NCI-H82 treated with DMSO at 0.1 percent for 48 hours (cell line): ENCODE data around the gene NRXN3.

Experiments
- DNase-seq: peaks from one replicate; lab custom pipeline; 2025; ENCODE audit not compliant: unreplicated experiment; lab: John Stamatoyannopoulos, UW

The NRXN3 gene

DNA sequence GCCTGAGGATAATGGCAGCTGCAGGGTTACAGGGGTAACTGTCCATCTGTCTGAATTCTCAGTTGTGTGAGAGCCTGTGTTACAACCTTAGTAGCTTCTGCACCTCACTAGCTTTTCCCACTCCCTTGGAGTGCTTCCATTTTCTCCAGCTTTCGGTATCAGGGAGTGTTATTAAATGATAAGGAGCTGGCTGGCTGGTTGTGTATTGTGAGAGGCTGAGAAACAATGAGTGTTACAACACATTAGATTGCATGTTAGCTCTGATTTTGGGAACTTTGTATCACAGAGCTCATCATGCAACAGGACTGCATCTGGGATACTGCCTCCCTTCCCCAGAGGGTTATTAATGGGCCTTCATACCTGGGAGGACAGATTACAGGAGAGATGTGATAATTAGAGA is 1317.5 kb downstream of the NRXN3 start:
- no peak for DNase-seq

DNA sequence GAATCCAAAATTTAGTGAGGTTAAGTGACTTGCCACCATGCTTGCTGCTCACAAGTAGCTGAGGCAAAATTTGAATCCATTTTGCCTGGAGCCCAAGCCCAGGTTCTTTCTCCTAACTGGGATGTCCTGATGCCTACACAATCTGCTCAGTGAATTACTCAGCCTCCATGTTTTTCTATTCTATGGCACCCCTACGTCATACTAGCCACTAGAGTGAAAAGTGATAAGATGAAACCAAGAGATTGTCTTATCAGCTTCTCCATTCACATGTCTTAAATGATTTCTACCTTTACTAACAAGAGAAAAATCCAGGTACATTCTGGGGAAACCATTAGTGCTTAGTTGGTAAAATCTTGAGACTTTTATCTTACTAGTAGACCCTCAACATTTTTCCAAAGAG is 1321.0 kb downstream of the NRXN3 start:
- no peak for DNase-seq

DNA sequence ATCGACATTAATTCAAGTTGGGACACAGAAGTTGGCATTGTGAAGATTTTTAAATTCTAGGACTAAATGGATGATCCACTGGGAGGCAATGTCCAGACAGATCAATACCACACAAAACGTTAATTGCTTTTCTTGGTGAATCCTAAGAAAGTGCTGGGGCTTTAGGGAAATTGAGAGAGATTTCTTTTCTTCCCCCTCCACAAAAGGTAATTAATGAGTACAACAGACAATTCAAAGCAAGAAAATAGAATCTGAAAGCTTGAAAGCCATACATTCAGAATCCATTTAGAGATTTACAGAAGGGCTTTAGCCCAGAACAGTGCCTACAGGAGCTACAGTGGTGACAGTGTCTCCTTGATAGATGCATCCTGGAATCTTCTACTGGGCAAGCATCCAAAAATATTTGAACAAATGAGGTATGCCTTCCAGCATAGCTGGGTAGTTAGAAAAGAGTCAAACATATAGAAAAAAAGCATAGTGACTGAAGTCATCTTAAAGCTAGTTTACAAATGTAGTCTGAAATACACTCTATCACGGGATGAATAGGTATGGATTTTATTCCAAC is 1323.0 kb downstream of the NRXN3 start:
- no peak for DNase-seq

DNA sequence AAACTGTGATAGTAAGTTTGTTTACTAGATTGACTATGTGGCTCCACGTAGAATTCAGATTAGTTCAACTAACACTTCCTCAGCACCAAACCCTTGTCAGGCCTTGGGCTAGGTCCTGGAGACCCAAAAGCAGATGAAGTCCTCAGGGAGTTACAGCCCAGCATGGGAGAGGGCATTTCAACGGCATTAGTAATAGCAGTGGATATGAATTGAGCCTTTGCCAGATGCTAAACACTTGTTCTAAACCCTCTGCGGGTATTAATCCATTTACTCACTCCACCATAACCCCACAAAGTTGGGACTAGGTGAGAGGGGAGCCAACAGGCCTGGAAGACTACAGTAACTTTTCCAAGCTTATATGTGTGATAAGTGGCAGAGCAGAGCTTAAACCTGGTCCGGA is 1326.5 kb downstream of the NRXN3 start:
- DNase-seq, result no peak

DNA sequence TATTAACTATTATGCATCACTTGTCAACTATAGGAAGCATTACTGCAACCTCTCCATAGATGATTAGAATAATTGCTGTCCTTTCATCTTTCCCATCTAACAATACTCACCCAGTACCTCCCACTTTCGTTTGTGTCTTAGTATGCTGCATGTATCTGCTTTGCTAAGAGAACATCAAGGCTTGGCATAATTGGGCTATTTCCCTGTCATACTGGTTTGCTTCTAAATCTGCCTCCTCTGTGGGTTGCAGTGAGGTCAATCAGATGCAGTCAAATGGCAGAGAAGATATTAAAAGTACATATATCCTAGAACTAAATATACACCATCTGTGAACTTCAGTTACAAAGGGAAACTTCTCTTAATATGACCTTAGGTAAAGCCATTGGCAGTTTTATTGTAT is 1330.3 kb downstream of the NRXN3 start:
- DNase-seq, result no peak

DNA sequence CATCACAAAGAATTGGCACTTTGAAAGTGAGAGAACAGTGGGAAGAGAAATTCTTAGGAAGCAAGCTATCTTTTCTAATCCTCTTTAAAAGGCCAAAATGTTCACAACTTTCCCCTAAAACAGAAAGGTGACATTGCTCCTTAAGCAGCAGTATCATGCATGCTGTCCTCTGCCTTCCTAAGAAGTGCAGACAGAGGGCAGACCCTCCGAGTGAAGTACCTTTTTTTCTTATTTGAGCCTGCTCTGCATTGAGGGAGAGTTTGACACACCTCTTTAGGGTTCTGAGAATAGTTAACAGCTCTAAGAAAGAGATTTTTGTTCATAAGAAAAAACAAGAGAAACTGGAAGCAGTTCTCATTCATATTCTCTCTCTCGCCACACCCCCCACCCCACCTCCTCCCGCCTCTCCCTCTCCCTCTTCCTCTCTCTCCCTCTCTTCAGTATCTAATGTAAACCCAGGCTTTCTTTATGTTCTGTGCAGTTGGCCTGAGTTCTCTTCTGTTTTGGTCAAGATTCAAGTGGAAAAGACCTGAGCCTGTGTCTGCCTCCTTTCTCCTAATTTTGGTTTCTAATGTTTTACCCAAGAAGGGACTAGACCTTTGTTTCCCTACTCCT is 1332.1 kb downstream of the NRXN3 start:
- DNase-seq, result no peak

DNA sequence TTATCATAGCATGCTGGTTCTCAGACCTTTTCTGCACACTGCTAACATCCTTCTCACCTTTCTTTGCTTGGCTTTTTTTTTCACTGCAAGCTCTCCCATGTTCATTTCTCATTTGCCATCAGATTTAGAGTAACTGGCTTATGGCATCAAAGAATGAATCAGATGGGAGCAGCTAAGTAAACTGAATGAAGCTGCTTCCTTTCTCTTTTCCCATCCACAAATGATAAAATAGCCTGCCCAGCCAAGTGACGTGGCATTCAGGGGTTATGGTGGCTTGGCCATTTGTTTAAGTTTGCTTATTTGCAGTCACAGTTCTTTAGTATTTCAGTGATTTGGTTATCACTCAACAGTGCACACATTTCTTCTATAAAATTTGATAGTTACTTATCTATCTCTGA is 1332.6 kb downstream of the NRXN3 start:
- no peak for DNase-seq

DNA sequence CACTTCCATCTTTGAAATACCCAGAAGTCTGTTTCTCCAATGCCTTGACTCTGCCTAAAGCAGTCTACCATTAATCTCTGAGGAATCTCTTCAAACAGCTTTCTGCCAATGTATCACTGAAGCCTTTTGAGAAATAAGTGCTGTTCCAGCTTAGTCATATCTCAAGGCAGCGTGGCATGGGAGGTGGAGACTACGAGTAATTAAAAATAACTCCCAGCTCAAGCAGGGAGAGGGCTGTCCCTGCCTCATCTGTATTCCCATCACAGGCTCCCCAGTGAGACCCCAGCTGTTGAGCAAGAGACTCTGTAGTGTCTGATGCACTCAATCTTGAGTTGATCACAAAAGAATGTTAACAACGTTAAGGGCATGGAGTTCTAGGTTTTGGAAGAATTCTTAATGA is 1340.5 kb downstream of the NRXN3 start:
- DNase-seq, result no peak

DNA sequence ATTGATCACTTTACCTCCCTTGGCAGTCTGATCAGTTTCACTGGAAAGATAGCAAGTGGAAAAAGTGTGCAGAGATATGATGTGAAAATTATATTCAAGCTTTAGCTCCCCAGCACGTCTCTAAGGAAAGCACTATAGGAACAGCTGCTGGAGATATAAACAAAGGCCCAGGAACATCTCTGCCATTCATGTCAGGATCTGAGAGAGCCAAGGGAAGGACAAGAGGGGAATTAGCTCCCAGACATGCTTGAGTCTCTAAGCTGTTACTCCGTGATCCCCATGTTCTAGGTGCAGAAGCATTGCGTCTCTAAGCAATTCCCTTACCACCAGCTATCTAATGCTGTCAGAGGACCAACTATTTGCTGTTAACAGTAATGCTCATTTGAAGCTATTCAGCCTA is 1341.0 kb downstream of the NRXN3 start:
- no peak for DNase-seq

DNA sequence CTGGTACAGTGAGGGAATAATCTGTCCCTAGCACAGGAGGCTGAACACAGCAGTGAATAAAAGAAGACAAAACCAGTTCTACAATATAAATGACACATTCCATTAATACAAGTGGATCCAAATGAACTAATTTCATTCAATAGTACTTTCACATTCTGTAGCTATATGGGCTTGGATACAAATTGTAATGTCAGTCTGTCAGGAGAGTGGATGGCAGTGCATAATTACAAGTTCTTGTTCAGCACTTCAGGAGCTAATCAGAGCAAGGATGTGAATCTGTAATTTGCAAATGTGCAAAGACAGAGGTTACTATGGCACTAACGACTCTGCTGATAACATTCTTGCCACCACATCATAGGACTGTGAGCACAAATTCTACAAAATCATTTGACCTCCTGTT is 1343.3 kb downstream of the NRXN3 start:
- no peak for DNase-seq

DNA sequence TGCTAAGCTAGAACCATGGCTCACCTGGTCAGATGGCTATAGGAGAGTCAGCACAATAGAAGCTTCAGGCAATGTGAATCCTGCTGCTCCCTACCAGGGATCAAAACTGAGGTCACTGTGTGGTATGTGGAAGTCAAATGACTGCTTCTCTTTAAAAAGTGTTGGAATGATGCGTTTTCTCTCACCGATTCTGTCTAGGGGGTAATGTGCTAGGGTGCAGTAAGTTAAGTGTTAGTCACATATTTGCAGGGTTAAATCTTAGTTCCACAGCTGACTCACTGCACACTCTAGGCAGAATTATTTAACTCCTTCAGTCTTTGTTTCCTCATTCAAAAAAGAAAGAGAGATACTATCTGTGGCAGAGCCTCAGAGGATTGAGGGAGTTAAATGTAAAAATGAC is 1344.5 kb downstream of the NRXN3 start:
- DNase-seq, result no peak

DNA sequence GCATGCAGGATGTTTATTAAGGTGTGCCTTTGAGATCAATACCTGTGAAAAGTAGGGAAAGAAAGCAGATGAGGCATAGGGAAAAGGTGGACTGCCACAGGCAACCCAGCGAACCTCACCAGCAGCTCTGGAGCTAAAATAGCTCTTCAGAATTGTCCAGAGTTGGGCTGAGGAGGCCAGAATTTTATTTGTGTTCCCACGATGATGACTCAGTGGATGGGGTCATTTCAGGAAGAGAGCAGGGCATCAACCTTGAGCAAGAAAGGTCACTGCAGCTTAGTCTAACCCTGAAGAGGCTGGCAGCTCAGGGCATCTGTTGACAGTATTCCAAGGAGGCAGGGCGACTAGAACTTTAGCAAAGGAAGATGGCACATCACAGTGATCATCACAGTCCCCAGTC is 1345.0 kb downstream of the NRXN3 start:
- no peak for DNase-seq

DNA sequence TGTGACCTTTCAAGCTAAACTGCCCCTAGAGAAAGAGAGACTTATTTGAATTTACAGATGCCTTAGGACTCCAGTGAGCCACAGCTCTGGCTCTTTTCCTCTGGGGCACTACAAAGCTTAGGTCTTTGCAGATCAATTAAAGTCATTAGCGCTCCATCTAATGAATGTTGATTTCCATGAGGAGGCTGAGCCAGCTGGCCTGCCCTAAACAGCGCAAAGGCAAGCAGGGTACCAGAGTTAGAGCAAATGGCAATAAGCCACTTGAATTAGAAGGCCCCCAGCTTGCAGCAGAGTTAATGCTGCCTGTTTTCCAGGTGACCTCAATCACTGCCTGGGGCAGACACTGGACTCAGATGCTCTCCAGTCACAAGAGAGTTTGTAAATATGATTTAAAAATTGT is 1345.8 kb downstream of the NRXN3 start:
- no peak for DNase-seq

DNA sequence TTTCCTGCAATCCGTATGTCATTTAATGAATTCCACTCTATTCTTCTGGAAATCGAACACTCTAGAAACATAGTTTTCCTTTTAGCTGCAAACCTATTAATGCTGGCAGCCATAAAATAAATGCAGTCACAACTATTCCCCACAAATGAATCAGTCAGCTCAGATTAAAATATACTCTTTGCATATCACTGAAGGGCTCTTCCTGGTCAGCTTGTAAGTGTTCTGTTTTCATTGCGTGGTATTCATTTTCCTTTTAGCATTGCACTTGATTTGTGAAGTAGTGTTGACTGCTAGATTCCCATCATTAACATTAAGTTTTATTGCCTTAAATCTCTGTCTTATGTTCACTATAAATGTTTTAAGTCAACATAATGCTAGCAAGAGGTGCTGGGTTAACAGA is 1355.2 kb downstream of the NRXN3 start:
- DNase-seq, result no peak

DNA sequence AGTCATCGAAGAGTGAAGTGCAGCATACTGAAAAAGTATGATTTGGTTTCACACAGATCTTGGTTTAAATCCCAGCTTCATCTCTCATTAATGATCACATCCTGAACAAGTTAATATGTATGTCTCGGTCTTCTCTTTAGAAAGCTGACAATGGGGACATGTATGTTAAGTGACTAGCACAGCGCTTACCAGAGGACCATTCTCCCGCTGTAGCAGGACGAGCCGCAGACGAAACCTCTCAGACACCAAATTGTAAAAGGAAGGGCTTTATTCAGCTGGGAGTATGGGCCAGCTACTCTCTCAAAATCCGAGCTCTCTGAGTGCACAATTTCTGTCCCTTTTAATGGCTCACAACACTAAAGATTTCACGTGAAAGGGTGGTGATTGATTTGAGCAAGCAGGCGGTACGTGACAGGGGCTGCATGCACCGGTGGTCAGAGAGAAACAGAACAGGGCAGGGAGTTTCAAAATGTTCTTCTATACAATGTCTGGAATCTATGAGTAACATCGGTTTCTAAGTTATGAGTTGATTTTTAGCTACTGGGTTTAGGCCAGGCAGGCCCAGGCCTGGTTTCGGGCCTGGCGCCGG is 1358.7 kb downstream of the NRXN3 start:
- no peak for DNase-seq

DNA sequence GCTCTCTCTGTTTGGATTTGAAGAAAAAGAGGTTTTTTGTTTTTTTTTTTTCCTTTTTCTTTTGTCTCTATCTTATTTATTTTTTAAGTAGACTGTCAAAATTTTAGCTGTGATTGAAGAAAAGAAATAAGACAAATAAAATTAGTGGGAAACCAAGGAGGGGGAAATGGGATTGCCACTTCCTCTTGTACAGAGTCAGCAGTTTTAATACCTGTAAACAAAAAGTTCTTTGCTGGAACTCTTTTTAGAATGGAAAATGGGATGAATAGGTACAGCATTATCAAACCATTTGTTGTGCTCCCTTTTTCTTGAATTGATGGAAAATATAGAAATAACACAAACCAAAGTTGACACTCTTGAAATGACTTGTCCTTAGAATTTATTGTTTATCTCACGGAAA is 1360.4 kb downstream of the NRXN3 start:
- no peak for DNase-seq

DNA sequence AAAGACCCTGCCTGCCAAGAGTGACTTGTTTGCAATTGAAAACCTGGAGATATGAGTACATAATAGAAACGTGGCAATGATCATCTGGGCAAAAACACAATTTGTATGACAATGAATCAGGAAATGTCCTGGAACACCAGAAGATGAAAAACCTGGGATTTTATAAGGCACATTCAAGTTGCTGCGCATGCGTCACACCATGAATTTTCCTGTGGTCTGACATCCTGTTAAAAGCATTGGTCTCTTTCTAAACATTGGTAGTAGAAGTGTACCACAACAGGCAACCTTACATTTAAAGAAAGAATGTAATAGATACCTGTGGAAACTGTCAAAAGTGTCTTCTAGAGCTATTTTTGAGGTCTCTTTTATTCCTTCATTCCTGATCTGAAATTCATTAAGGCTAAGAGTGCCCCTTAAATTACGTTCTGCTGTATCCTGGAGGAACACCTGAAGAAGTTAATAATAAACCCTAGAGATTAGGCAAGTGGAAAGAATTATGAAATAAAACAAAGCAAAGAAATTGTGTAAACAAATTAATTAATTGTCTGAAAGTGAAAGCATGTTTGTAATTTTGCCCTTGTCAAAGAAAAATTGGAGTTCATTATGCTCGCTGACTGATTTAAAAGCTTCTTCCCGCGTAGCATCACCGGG is 1364.7 kb downstream of the NRXN3 start:
- DNase-seq, result no peak

DNA sequence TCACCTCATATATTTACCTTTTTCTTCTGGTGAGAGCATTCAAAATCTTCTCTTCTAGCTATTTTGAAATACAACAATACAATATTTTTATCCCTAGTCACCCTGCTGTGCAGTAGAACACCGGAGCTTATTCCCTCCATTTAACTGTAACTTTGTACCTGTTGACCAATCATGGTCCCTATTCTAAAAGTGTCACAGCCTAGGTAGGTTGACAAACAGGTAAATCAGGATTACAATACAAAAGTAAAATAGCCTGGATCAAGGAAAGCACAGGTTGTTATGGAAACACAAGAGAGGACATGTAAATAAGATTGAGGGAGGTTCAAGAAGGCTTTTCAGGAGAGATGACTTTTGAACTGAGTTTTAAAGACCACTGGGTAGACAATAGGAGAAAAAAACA is 1370.2 kb downstream of the NRXN3 start:
- no peak for DNase-seq

DNA sequence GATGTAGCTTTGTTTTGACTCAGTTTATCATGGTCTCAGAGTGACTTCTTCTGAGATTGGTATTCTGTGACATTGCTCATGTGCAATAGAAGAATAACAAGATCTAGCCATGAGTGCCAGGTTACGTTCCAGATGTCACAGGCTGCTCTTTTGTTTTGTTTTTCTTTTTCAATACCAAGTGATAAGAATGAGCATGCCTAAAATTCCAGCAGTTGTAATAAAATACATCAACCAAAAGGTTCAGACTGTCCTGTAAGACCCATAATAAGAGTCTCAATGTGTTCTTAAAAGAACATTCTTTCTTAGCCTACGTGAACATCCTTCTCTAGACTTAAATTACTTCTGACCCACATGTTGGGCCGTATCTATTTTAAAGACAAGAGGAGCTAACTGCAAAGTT is 1371.9 kb downstream of the NRXN3 start:
- no peak for DNase-seq

DNA sequence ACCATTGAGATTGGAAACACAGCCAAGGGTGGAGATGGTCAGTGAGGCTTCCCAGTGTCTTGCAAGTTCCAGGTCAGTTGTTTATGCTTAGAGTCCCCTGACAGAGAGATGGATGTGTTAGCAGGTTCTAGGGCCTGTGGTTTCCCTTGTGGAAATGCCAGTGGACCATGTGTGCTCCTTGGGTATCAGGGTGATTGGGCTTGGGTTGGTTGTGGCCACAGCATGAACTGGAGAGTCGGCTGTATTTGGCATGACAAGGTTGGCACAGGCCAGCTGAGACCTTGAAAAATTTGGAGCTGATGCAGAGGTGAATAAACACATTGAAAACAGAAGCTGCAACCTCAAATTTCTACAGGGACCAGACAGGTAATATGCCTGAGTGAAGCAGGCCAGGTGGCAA is 1373.2 kb downstream of the NRXN3 start:
- no peak for DNase-seq

DNA sequence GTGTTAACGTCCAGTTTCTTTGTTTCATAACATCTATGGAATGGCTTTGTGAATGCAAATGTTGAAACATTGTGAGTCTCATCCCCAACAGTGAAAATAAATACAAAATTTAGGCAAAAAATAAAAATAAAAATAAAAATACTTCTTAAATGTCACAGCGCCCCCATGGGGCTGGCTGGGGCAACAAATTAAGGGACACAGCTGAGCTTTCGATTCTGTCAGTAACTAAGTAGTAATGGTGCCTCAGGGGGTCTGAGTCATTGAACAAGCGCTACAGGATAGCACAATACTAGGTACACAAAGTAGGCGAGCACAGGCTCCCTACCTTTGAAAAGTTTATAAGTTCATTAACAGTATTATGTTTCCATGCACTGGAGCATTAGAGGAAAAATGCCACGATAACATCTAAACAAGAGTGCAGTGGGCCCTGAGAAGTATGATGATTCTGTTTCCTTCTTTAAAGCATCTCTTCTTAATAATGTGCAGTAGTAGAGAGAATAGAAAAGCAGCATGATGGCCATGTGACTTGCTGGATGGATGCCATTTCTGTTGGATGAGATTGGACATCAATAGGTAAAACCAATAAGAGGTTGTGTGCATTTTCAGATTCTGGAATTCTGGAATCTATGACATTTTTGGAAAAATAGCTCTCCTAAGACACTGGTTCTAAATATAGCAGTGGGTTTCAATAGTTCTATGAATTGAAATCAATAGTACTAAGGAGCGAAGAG is 1374.0 kb downstream of the NRXN3 start:
- DNase-seq, result no peak

DNA sequence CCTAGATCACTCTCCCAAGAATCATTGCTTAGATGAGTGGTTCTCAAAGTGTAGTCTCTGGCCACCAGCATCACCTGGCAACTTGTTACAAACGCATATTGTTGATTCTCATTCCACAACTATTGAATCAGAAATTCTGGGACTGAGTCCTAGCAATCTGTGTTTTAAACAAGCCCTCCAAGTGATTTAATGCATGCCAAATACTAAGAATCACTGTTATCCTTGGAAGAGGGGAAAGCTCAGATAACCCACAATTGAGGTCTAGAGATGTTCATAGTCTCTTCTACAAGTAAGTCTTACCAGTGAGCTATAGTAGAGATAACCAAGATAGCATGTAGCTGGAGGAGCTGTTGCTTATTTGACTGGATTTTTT is 1374.5 kb downstream of the NRXN3 start:
- no peak for DNase-seq
